Inflammatory macrophage (primary cell): ENCODE results near the gene CGB7.

Experiments
- DNase-seq, 2 donors: peaks; one replicate each; pipeline ENCODE4 v3.0.0-alpha.2; 2020 to 2022

The CGB7 gene

DNA sequence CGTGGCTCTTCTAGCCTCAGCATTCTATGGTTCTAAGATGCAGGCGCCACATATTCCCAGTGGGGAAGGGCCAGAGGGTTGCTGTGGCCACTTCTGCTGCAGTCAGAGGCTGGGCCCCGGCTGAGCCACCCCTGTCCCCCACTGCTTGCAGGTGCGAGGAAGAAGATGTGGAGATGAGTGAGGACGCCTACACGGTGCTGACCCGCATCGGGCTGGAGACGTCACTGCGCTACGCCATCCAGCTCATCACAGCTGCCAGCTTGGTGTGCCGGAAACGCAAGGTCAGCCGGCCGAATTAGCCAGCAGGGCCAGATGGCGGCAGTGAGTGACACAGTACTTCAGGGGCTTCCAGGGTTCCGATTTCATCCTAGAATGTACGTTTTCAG lies 42.7 kb downstream of the CGB7 start:
- no peak for DNase-seq

DNA sequence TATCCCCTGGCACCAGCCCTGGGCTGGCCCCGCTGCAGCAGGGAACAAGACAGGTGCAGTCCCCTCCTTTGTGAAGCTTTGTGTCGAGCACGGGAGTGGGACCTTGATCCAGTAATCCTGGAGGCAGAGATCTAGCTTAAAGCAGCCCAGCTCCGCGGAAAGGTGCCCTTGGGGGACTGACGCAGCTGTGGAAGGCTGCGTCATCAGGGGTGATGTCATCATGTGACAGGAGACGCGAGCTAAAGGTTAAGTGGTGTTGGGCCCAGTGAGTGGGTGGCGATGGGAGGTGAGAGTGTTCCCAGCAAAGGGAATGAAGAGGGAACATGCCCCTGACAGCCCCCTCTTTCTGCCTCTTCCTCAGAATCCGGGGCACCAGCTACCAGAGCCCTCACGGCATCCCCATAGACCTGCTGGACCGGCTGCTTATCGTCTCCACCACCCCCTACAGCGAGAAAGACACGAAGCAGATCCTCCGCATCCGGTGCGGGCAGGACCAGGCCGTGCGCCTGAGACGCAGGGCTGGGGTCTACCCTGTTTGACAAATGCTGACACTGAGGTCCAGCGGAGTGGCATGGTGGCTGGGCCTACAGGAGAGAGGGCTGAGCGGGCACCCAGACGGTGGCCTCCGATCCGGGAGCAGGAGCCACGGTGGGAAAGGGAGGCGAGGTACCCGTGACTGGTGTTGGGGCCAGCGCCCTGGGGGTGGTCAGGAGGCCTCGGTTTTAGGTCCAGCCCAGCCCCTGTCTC lies 43.3 kb downstream of the CGB7 start:
- no peak for DNase-seq

DNA sequence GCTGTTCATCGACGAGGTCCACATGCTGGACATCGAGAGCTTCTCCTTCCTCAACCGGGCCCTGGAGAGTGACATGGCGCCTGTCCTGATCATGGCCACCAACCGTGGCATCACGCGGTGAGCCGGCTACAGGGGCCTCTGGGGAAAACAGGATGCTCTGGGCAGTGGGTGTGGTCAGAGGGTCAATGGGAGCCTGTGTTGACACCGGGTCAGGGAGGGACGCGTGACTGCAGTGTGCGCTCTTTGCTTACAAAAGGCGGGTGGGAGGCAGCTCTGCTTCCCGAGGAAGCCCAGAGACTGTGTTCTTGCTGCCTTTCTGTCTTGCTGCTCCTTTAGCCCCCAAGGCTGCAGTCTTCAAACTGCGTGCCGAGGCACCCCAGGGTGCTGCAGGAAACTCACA lies 46.4 kb downstream of the CGB7 start:
- no peak for DNase-seq

DNA sequence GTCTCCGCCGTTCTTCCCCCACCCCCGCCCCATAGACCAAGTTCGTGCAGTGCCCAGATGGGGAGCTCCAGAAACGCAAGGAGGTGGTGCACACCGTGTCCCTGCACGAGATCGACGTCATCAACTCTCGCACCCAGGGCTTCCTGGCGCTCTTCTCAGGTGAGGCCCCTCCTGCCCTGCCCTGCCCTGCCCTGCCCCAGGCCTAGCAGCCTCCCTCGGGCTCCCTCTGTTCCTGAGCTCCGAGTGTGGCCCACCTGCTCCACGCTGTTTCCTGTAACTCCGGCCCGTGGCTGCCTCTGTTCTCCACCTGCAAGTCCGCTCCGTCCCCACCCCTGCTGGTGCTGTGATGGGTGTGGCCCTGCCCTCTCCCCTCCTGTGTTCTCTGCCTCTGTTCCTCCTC lies 47.1 kb downstream of the CGB7 start:
- DNase-seq: no peak

DNA sequence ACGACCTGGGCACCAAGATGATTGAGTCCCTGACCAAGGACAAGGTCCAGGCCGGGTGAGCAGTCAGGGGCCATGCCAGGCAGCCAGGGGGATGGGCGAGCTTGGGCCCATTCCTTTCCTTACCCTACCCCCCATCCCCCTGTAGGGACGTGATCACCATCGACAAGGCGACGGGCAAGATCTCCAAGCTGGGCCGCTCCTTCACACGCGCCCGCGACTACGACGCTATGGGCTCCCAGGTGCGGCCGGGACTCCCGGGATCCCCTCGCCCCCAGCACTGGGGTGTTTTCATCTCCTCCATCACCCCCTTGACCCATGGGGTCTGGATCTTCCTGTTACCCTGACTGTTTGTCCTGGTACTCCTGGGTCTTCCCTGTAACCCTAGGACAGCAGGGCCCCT lies 47.7 kb downstream of the CGB7 start:
- DNase-seq: no peak

DNA sequence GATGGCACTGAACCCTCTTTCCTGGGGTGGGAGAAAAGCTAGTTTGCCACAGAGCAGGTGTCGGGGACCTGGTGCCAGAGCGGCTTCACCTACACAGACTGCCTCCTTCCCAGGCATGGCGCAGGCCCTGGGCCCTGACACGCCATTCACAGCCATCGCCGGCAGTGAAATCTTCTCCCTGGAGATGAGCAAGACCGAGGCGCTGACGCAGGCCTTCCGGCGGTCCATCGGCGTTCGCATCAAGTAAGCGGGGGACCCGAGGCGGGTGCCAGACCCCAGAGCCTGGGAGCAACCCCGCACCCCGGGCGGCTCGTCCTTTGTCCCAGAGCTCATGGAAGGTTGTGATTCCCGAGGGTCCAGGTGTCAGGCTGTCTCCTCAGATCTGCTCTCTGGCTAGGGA lies 50.6 kb downstream of the CGB7 start:
- DNase-seq: no peak

DNA sequence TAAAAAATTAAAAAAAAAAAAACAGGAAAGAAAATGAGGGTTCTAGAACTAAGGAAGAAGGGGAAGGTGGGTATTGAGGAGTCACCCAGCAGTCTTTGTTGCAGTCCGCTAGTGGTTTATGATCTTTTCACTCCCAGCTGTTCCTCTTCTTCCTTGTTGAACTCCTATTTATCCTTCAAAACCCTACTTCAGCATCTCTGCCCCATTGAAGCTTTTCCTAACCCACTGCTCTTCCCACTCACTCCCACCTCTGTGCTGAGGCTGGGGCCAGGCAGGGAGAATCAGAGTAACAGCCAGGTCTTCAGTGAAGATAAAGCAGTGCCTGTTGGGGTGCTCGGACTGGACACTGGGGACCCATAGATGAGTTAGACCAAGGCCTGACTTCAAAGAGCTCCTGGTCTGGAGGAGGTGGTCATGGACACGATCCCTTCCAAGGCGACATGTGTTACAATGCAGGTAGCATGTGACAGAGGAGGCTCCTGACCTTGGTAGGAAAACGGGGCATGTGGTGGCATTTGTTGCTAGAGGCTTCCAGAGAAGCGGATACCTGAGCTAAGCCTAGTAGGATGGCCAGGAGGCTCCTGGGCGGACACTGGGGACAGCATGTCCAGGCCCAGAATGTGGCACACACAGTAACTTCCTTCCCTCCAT lies 52.5 kb downstream of the CGB7 start:
- no peak for DNase-seq
